ENCODE results near the gene CCDC88C. TPM values are rescaled to one million over a fixed set of nuclear protein-coding genes. Genes with fewer than 3 reads are reported as not detected.

The CCDC88C gene
- total RNA-seq, 2 donors from 2014 or later, result 3.5 to 5.0 TPM

DNA sequence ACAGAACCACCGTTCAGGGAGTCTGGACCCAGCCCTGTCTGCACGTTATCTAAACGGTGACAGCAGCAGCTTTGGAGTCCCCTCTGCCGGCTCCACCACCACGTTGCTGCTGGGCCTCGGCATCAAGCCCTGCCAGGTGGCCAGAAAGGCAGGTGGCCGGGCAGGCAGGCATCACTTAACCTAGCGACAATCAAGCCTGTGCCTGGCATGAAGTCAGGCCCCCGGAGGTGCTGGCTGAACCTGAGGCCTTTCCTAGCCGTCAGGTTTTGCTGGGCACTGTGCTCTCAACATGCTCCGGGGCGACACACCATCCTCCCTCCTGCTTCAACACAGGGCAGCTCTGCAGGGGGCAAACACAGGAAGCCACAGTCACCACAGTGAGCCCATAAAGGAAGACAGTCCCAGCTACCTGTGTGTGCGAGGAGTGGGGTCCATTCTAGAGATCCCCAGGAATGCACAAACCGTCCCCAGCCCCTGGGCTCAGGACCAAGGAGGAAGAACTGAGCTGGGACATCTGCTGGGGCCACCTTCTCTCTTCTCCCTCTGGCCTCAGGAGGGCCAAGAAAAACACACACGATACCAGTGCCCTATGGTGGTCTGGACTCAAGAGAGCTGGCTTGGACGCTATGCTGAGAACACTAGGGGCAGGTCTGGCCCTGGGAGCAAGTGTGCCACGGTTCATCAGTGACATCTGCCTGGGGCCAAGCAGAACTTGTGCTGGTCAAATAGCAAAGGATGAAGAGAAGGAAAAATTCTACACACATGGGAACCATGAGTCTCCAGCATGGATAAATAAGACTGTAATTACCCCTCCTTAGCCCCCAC is 44.7 kb downstream of the CCDC88C start:
- ATAC-seq (no peak), DNase-seq (no peak)
- intact Hi-C loops (cut with DNase I), result no loop called here

DNA sequence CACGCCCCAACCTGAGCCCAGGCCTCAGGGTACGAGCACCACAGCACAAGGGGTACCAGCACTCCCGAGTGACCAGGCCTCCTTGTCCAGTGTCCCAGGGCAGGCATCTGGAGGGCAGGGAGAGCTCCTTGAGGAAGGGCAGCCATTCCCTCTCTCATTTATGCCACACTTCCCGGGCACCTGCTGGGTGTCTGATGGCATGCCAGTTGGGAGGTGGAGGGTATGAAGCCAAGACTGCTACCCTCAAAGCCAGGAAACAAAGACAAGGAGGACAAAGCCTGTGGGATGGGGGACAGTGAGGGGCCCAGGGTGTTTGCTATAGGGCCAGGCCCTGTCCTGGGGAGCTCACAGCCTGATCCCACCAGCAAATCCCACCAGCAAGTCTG is 45.6 kb downstream of the CCDC88C start:
- no peak for ATAC-seq
- no peak for DNase-seq
- intact Hi-C loops (cut with DNase I), result no loop called here

DNA sequence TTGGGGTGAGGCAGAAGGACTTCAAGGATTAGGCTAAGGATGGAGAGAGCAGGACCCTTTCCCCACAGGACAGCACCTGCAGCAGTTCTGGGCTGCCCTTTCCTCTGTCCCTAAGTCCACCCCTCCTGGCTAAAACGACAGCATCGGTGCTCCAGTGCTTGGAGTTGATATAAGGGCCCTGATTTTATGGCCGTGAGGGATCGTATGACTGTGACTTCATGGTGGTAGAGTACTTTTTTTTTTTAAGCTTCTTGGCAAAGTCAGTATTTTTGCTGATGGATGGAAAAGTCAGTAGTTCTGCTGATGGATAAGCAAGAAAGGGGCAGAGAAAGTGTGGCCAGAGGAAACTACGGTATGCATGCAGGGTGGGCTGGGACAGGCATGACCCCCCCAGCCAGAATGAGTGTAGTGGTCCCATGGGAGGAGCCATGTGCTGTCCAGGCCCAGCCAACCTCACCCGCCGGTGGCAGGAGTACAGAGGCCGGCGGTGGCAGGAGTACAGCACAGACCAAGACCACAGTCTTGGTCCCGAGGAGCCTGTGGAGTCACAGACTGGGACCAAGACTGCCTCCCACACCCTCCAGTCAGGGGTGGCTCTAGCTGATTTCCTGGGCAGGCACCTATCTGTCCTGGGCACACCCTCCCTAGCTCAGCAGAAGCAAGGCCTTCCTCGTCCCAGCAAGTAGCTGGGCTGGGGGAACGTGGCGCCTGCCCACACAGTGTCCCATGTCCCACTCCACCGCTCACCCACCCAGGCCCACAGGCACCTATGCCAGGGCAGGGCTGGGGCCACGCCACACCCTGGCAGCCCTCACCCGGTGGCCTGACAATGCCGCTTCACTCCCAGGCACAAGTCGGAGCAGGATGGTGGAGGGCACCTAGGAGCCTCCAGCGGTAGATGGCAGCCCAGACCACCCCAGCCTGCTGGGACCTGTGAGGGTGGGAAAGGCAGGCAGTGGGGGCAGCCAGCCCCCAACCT is 46.3 kb downstream of the CCDC88C start:
- intact Hi-C loops (cut with DNase I), result no loop called here
- DNase-seq (no peak), ATAC-seq (no peak)

DNA sequence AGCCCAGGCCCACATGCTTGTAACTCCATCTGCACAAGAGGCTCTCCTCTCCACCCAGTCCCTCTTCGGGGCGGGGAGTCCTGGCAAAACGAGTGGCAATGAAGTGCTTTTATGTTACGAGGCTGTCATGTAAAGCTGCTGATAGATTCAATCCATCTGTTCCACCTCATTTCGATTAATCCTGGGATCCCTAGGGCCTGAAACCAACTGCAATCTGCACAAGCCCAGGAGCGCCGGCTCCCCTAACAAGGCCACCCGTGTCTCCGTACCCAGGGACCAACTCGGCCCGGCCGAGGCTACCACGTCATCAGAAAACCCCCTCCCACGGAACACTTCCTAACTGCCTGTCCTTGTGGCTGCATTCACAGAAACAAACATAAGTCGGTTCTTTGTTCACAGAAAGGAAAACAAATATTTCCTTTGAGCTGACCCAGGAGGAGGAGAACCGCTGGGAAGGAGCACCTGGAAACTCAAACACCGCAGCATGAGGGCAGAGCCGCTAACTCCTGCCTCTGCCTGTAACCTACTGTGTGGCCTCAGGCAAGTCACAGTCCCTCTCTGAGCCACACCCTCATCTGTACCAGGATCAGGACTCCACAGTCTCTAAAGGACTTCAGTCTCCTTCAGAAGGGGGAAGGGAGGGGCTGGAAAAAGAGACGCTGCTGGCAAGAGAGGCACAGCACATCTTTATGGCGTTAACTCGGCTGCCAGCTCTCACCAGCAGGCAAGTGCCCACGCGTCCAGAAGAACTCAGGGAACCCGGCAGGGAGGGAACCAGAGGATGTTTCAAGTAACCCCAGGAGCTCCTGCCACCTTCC is 47.8 kb downstream of the CCDC88C start:
- DNase-seq, result no peak
- no peak for ATAC-seq
- intact Hi-C loops (cut with DNase I), result no loop called here

DNA sequence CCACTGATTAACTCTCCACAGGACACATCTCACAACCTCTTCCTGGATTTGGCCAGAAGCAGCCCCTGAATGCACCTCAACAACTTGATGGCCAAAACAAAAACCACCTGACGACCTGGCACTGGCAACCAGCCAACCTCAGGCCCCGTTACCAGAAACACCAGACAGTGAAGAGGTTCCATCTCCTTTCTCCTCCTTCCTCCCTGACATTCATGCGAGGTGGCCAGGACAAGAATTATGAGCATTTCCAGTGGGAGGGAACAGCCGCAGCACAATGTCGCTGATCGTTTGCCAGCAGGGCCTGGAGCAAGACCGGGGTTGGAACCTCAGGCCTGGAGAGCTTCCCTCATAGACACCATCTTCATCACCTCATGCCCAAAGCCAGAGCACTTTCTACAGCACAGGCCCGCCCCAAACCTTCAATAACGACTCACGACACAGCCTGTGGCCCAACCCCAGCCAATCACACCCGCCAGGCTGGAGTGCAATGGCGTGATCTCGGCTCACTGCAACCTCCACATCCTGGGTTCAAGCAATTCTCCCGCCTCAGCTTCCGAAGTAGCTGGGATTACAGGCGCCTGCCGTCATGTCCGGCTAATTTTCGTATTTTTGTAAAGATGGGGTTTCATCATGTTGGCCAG is 48.7 kb downstream of the CCDC88C start:
- DNase-seq, result no peak
- intact Hi-C loops (cut with DNase I), result no loop called here
- no peak for ATAC-seq

DNA sequence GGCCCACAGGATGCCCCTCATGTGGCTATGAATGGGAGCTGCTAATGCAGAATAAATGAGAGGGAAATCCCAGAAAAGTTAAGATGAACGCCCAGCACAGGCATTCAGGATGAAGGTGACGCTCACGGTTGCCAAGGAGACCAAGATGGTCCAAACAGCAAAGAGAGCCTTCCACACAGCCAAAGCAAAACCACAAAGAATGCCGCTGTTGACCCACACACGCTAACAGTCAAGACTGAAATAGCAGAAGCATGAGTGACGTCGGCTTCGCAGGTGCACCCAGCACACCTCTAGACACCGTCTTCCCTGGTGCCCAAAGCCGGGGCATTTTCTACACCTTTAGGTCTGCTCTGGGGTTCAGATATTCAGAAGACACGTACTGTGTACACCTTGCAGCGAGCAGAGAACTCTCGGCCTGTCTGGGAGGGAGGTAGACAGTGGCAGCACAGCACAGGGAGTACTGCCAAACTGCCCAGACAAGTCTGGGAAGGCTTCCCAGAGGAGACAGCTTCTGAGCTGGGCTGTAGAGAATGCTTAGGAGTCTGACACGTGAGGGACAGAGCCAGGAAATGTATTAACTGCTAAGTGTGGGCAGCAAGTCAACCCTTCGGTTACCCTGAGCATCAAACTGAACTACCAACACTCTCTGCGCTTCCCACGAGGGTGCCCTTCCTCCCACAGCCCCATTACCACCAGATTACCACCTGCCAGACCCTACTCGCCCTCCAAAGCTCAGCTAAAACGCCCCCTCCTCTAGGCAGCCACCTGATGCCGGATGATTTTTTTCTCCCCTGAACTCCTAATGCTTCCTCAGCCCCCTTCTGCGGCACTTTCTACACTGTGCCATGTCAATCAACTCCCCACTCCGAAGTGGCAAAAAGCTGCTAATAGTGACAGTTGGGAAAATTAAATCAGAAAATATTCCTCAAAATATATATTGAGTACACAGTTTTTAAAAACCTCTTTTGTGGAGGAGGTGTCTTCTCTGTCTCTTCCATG is 50.1 kb downstream of the CCDC88C start:
- intact Hi-C loops (cut with DNase I), result no loop called here
- ATAC-seq (no peak), DNase-seq (no peak)

DNA sequence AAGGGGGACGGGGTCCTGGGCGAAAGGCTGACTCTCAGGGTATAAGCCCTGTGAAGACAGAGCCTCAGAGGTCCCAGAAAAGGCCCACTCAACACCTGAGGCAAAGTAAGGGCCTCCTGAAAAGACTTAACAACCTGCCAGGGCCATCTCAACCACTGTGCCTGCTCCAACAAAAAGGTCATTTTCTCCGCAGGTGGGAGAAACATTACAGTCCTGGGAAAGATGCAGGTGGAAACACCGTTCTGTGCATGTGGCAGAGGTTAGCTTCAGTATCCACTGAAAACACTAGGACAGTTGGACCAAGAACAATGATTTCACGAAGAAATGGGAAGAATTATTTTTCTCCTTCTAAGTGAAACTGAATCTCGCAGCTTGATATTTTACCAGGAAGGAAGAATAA is 50.9 kb downstream of the CCDC88C start:
- intact Hi-C loops (cut with DNase I), result no loop called here
- ATAC-seq (no peak), DNase-seq (no peak)

DNA sequence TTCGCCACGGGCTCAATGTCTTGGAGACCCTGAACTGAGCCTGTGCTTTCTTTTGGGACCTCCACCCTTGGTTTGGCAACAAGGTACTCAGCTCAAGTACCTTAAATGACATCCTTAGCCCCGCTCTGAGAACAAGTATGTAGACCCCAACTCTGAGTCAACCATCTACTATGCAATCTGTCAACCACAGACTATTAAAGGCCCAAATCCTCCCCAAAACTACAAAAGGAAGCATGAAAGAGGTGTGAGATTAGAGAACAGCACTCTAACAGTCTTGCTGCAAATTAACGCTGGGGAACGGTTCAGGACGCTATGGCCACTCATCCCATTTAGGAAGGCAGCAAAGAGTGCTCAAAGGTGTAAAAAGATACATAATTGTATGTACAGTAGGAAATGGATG is 52.1 kb downstream of the CCDC88C start:
- no peak for DNase-seq
- intact Hi-C loops (cut with DNase I), result no loop called here

DNA sequence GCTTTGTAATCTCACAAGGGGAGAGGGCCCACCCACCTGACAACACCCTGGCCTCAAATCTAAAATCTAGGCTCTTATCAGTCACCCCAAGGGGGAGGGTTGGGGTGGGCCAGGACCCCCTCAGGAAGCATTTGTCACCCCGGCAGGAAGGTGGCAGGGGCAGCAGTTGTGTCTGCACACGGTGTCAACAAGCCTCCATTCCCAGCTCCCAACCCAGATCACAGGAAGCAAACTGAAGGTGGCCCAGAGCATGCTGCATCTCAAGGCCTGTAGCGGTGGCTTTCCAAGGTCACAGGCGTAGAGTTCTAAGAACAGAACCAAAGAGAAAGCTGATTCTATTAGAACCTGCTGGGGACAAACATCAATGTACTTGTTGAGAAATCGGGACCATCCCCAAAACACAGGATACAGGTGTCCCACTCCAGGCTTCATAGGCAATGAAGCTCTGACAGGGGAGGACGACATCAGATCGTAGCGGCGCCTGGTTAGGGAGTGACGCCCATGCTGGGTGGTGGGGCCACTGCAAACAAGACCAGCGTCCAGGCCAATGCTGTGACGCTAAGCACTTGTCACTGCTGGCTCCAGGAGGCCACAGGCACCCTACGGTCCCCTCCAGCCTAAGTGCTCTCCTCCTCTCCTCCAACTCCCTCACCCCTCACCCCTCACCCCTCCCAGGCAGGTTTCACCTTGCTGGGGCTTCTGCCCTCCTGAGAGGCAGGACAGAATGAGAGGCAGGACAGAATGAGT is 52.9 kb downstream of the CCDC88C start:
- no peak for DNase-seq
- no peak for ATAC-seq
- intact Hi-C loops (cut with DNase I), result no loop called here

More for the DNA sequence above, 52.1 kb downstream of the CCDC88C start:
- no peak for ATAC-seq

DNA sequence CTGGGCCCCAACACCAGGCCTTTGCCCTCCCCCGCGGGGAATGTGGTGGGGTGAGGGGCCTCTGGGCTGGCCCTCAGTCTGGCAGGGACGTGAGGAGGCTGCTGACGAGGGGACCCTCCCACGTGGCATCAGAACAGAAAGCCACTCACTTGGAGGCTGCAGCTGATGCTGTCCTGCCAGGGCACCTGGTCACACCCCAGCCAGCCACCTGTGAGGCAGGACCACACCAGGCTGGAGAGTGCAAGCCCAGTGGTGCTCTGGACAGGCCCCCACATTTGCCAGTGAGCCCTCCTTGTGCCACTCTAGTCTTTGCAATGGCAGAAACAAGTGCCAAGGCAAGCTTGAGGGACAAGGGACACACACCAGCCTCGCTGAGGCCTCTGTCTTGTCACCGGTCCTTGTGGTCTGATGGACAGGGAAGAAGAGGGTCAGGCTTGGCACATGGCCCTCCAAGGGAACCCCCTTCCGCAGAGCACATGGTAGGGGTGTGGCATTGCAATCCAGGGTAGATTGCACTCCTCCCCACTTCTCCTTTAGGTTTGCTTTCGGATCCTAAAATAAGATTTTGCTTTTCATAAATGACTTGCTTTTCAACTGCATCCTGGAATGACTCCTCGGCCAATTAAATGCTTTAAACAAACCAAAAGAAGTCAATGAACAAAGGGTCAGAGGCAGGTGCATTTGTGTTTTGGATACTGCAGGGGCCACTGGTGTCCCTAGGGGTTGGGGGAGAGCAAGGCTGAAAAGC is 53.7 kb downstream of the CCDC88C start:
- intact Hi-C loops (cut with DNase I), result no loop called here
- DNase-seq, result no peak
- peak in 1 of 2 donors; percentile 61 for ATAC-seq

DNA sequence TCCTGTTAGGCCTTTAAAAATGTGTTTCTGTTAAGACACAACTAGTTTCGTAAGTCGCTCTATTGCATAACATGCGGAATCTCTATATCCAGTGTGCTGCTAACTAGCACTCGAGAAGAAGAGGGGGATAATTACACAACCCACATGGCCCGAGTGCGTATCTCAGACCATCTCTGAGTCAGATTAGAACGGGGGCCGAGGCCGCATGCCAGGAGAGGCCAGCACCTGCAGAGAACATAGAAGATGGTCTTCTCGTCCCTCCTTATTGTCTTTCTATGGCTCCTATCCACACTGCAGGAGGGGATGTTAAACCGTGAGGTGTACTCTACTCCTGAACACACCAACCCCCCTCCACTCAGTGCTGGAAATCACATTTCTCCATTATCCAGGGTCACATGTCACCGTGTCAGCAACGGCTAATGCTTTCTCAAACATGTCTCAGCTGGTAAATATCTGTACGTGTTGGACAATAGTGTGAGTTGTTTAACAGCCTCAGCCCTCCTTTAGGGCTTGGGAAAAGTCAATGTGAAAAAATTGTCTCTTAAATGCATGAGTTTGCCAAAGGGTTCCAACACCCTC is 56.3 kb downstream of the CCDC88C start:
- no peak for DNase-seq
- intact Hi-C loops (cut with DNase I), result no loop called here

DNA sequence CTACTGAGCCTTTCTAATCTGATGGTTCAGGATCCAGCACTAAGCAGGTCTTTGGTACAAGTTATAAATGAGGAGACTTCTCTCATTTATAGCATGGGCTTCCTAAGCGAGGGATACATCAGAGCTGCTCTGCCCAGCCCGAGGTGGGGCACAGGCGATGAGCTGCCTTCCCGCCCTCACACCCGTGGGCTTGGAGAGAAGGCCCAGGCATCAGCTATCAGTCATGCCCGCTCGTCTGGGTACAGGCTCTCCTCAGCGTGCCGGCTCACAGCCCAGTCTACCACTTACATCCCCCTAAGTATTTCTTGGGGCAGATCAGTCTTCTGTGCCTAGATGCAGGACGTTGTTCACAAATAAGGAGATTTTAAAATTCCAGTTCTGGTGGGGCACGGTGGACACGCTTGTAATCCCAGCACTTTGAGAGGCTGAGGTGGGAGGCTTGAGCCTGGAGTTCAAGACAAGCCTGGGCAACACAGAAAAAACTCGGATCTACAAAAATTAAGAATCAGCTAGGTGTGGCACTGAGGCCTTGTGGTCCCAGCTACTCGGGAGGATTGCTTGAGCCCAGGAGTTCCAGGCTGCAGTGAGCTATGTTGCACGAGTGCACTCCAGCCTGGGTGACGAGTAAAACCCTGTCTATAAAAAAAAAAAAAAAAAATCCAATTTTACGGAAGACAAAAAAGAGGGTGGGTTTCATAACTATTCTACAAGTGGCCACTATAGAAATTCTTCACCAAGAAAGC is 57.0 kb downstream of the CCDC88C start:
- ATAC-seq, result no peak
- intact Hi-C loops (cut with DNase I), result no loop called here

More for the DNA sequence above, 56.3 kb downstream of the CCDC88C start:
- ATAC-seq, result peak; percentile 40 to 71

DNA sequence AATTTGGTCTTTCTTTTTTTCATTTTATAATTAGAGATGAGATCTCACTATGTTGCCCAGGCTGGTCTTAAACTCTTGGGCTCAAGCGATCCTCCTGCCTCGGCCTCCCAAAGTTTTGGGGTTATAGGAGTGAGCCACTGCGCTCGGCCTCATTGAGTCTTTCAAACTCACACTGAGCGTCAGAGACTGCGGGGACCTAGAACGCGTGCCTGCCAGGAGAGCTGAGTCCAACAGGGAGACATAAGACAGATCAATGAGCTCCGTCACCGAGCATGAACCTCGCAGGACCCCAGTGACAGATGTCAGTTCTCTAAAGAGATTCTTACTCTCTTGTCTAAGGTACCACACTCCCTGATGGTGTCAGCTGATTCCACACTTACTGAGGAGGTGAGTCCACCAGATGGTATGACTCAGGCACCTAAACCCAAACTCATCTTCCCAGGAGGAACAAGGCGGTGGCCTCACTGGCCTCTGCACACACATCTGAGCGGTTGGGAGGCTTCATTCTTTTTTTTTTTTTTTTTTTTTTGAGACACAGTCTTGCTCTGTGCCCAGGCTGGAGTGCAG is 58.9 kb downstream of the CCDC88C start:
- DNase-seq, result no peak
- intact Hi-C loops (cut with DNase I), result no loop called here
- no peak for ATAC-seq

More for the DNA sequence above, 57.0 kb downstream of the CCDC88C start:
- DNase-seq, result no peak

DNA sequence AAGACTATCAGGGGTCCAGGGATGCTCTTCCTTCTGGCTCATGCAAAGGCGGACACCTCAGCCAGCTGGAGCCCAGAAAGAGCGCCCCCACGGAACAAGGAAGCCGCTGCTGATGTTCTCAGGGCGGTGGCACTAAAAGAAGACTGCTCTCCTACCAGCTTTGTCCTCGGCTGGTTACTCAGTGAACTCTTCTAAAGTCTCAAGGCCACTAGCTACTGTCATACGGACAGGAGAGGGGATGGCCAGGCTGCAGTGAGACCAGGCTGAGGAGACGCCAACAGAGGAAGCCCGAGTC is 59.6 kb downstream of the CCDC88C start:
- intact Hi-C loops (cut with DNase I), result no loop called here
- ATAC-seq (no peak), DNase-seq (no peak)

Measured in left cardiac atrium (tissue), 4 donors.